HG02840 (cell line): ENCODE data around the gene PCCB.
"Not testable (repeated sequence)": the region's sequence is repeated elsewhere in the genome, so short reads cannot be mapped to it uniquely, and the experiment has no call there.

ENCODE experiments used
- ATAC-seq: cut with Tn5 transposase; IDR thresholded peaks from one replicate; pipeline ENCODE4 v1.9.1; 2021; ENCODE audit warnings: mild to moderate bottlenecking, moderate library complexity, moderate number of reproducible peaks; ENCODE audit not compliant: unreplicated experiment, low FRiP score

The PCCB gene

GRCh38 chr3:136311261-136311660 lies 61.1 kb downstream of the PCCB start:
- no peak for ATAC-seq

DNA sequence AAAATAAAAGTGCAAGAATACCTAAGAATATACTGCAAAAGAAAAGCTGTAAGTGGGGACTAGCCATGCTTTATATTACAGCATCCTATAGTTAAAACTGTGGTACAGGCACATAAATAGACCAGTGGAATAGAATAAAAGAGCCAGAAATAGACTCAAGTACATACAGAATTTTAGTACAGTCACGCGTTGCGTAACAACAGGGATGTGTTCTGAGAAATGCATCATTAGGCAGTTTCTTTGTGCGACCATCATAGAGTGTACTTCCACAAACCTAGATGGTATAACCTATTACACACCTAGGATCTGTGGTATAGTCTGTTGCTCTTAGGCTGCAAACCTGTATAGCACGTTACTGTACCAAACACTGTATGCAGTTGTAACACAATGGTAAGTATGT lies 61.8 kb downstream of the PCCB start:
- ATAC-seq, result no peak

DNA sequence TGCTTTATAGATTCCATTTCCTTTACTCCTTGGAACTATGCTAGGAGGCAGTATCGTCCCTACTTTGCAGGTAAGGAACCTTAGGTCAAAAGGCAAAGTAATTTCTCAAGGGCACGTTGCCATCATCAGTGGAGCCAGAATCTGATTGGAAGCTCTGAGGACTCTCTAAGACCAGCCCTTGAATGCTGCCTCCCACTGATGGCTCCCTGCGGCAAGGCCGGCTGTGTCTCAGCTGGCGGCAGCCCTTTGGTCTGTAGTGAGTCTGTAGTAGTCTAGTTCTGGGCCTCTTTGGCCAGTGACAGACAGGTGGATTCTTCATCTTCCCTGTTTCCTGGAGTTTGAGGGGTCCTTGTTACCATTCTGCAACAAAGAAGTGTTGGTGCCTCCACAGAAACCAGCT lies 76.2 kb downstream of the PCCB start:
- no peak for ATAC-seq

DNA sequence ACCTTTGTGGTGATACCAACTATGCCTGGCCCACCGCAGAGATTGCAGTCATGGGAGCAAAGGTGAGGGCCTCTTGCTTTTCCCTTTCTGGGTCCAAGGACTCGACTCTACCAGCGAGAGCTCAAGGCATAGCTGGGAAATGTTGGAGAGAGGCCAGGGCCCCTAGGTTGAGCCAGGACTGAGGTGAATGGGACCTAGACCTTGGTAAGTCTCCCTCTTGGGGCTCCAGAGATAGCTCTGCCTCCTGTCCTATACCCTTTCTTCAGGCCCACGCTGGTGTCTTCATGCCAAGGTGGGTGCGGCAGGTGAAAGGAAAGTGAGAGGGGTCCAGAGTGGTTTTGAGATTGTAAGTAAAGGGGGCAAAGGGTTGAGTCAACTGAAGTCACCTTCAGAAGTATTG lies 77.5 kb downstream of the PCCB start:
- ATAC-seq, result no peak

DNA sequence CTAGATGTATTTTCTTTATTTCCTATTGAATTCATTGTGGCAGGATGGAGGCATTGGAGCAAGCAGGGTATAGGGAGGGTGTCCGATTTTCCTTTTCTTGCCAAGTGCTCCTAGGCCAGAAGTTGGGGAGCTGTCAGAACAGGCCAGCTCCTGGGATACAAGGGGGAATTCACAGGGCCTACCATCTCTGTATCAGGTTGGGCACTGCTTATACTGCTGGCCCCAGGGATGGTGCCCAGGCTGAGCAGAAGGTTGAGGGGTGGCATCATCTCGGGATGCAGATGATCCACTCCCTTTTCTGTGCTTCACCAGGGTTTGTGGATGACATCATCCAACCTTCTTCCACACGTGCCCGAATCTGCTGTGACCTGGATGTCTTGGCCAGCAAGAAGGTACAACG lies 79.5 kb downstream of the PCCB start:
- no peak for ATAC-seq

GRCh38 chr3:136330900-136331299 lies 80.8 kb downstream of the PCCB start:
- no peak for ATAC-seq

DNA sequence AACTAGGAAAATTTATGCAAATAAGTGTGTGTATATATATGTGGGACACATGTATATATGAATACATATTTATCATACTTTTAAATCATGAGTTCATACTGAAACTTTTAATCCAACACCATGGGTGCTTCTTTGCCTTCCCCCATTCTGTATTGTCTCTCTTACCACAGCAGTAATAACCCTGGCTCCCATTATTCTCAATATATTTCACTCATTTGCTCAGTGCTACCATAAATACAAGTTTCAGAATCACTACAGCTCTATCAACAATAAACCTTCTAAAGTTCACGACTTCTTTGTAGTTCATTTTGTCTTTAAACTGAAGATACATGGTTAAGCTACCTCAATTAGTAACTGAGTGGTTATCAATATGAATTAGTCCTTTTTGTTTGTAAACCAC lies 82.2 kb downstream of the PCCB start:
- no peak for ATAC-seq

DNA sequence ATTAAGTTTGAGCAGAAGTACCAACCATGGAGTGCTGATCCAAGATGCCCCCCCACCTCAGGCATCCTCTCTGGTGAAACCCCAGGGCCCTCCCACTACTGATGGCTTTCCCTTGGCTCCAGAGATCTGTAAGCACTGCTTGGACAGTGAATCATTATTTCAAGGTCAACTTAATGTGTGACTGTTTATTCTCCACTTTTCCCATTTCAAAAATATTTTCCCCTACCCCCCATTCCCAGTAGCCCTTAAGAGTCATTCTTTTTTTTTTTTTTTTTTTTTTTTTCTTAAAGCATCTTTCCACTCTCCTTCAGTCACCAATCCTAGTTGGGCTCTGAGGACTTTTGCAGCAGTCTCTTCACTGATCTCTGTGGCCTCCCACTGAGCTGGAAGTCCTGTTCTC lies 82.6 kb downstream of the PCCB start:
- no peak for ATAC-seq

- ATAC-seq, result no peak
Measured at GRCh38 chr3:136334209-136334608, 84.1 kb downstream of the PCCB start.

DNA sequence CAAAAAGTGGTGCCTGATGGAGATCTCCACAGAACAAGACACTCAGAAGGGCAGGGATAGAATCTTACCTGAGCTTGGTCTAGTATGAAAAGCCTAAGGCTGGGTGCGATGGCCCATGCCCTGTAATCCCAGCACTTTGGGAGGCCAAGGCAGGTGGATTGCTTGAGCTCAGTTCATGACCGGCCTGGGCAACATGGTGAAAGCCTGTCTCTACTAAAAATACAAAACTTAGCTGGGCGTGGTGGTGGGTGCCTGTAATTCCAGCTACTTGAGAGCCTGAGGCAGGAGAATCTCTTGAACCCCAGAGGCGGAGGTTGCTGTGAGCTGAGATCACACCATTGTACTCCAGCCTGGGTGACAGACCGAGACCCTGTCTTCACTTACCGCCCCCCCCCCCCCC lies 84.6 kb downstream of the PCCB start:
- ATAC-seq, result not testable (repeated sequence)

- ATAC-seq, result no peak
Measured at GRCh38 chr3:136336329-136337100, 86.4 kb downstream of the PCCB start.

- no peak for ATAC-seq
Measured at GRCh38 chr3:136343446-136343845, 93.3 kb downstream of the PCCB start.

DNA sequence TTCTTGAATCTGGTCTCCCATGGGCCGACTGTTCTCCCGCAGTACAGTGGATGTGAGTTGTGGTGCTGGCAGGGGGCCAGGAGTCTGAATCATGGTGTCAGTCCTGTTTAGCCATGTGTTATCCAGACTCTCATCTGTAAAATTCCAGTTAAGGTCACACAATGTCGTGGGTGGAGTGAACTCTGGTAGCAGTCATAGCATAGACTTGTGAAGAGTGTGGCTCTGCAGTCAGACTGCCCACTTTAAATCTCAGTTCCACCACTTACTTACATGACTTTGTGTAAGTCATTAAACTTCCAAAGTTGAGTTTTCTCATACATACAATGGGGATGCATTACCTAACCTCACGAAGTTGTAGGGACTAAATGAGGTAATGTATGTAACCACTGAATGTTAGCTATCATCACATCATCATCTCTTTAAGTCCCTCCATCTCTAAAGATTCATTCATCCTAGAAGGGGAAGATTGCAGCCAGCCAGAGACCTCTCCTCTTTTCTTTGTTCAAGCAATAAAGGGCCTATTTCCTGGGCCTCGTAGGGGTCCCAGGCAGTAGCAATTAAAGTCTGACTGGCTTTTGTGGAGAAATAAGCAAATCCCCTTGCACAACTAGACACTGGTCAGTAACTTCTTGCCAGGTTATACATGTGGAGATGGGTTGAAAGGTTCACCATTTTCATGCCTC lies 93.9 kb downstream of the PCCB start:
- no peak for ATAC-seq

DNA sequence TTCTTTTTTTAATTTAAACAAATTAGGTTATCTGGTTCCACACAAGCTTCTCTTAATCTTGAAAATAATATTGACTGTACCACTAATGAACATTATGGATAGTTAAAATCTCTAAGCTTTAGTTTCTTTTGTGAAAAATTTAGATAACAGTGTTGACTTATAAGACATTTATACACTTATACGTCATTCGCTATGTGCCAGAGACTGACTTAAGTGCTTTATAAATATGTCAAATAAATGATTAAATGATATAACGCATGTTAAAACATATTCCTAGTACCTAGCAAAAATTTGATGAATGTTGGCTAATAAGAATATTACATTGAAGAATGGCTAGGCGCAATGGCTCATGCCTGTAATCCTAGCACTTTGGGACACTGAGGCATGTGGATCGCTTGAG lies 96.3 kb downstream of the PCCB start:
- no peak for ATAC-seq

- no peak for ATAC-seq
Measured at GRCh38 chr3:136350132-136350531, 100.0 kb downstream of the PCCB start.

- no peak for ATAC-seq
Measured at GRCh38 chr3:136350557-136350956, 100.4 kb downstream of the PCCB start.

DNA sequence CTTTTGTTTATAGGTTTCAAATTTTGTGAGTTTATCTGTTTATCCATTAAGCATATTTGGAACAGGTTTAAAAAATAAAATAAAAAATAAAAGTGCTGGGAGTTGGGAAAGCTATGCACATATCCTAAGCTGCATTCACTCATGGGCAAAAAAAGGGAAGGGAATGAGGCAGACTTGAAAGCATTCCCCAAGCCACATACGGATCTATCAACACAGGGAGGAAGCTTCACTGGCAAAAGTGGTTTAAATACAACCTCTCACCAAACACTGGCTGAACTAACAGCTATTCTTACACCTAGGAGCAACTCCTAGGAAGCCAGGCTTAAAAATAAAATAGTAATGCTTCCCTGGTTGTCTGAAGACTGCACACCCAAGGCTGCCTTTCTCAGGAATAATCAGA lies 101.2 kb downstream of the PCCB start:
- ATAC-seq, result no peak

DNA sequence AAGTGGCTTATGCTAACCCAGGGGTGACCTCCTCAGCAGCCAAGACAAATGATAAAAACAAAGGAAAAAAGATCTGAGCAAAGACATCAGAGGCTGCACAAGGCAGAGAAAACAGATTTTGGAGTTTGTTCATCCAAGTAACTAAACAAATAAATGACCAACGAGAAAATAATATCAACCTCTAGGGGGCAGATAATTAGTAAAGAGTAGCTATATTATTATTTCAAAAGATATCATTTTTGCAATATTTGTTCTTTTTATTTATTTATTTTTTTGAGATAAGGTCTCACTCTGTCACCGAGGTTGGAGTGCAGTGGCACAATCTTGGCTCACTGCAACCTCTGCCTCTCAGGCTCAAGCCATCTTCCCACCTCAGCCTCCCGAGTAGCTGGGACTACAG lies 101.8 kb downstream of the PCCB start:
- ATAC-seq, result no peak

DNA sequence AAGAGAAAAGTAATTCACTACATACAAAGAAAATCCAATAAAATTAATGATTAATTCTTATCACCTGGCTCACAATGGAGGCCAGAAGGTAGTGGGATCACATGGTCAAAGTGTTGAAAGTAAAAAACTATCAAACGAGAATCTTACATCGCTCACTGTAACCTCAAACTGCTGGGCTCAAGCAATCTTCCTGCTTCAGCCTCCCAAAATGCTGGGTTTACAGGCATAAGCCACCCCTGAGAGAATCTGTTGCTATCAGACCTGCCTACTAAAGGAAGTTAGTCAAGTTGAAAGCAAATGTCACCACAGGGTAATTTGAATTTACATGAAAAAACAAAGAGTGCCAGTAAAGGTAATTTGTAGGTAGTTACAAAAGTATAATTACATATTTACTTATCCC lies 103.3 kb downstream of the PCCB start:
- ATAC-seq, result no peak

DNA sequence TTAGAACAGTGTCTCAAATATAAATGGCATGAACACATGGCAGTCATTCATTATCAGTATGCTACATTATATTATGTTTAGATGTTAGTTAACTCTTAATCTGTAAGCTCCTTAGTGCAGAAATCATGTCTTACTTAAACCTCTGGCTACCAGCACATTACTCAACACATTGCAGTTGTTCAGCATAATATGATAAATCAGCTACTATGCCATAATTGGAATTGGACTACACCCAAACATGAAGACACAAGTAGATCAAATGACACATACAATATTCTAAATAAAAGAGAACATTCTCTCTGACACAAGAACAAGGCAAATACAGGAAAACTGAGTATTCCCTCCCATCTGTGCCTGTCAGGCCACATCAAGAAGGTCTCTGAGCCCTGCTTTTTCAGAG lies 116.1 kb downstream of the PCCB start:
- ATAC-seq, result no peak

- not testable (repeated sequence) for ATAC-seq
Measured at GRCh38 chr3:136375800-136376199, 125.7 kb downstream of the PCCB start.

DNA sequence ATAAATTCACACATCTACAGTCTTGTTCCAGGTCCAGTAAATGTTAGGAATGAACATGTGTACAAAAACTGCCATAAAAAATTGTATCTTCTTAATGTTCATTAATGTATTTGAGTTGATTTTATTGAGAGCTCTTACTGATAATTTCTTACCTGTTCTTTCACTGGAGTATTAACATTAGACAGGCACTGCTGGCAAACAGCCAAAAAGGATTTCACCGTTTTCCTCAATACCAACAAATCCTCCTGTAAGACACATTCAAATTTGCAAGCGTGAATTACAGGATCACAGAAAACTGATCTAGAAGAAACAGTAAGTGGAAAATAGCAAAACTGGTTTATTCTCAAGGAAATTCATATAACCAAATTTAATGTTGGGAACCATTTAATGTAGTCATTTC lies 127.4 kb downstream of the PCCB start:
- no peak for ATAC-seq
